Activated naive CD8-positive, alpha-beta T cell treated with anti-CD3 and anti-CD28 coated beads, Interleukin-2, amount 10 ng/mL, durations not matched to agents 7 days and 5 days (primary cell): Measurements from ENCODE around the gene NUP62CL. TPM values are rescaled to one million over a fixed set of nuclear protein-coding genes. Genes with fewer than 3 reads are reported as not detected.

ENCODE experiments used
- ATAC-seq: fragments of 150-1000 bp; cut with Tn5 transposase; one replicate; pipeline ENCODE4 v1.10.0; 2021; ENCODE audit warnings: low read depth, moderate library complexity
- POLR2A ChIA-PET: fragments of 350-600 bp; sonication (Branson Sonifier 250); formaldehyde crosslinking; loops from one replicate; lab custom pipeline; 2021; ENCODE audit warnings: antibody characterized with exemption; lab: Charles Lee
- DNase-seq: peaks from one replicate; pipeline ENCODE4 v3.0.0; 2021
- H3K27ac Mint-ChIP-seq: one replicate; pipeline ENCODE4 v1.8.0; 2022; ENCODE audit warnings: mild to moderate bottlenecking, mixed read lengths
- H3K27me3 Mint-ChIP-seq: one replicate; pipeline ENCODE4 v1.8.0; 2022; ENCODE audit warnings: mild to moderate bottlenecking, moderate library complexity, mixed read lengths
- H3K36me3 Mint-ChIP-seq: one replicate; pipeline ENCODE4 v1.8.0; 2021; ENCODE audit warnings: mild to moderate bottlenecking, mixed read lengths
- H3K4me1 Mint-ChIP-seq: one replicate; pipeline ENCODE4 v1.8.0; 2021; ENCODE audit warnings: mixed read lengths
- H3K4me3 Mint-ChIP-seq: one replicate; pipeline ENCODE4 v1.8.0; 2022; ENCODE audit warnings: mild to moderate bottlenecking, moderate library complexity, mixed read lengths
- H3K9me3 Mint-ChIP-seq: one replicate; pipeline ENCODE4 v1.8.0; 2021; ENCODE audit warnings: mixed read lengths
- total RNA-seq, 2 experiments: library from RNA; stranded (reverse); gene quantifications; one replicate each; pipeline ENCODE4 v1.2.3, GENCODE V29; 2021

NUP62CL gene
- total RNA-seq, 2 experiments from 2014 or later = 1.8 to 3.5 TPM

DNA sequence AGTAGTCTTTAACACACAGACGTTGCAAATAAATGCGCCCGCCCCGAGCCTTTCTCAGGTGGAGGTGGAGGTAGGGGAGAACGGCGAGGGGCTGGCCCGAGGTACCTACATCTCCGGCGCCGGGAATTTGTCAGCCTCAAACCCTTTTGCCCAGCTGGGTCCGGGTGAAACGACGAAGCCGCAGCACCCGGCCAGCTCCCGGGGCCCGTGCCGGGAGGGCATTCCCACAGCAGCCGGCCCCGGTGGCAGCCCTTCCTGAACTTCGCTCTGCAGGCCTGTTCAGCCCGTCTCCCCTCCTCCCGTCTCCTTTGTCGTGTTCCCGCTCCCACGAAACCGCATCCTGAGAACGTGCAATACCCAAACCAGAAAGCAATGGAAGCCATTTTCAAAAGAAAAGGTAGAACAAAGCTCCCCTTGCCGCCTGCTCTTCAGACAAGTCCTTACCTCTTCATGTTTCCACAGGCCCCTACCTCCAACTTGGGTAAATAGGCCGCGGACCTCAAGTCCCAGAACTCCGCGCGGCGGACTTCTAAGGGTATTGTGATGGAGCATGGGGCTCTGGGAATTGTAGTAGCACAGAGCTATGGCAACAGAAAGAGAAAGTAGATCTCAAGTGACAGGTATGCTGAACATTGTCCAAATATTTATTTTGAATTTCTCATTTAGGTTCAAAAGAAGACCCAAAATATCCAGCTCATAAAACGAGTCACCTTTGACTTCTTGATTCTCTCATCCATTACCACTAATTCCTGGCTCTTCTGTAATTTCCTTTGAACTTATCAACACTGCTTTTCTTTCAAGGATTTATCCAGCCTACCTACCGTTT is 87.7 kb downstream of the NUP62CL start, which contains the start of gene RBM41:
RBM41 (minus strand) TSS at position 501 of the 826 bp plus-strand sequence; CDS start at position 452, 49 bp downstream.
- peak; percentile 100 for ATAC-seq
- DNase-seq = peak; percentile 69
- POLR2A ChIA-PET = interaction anchor here (0.9 kb wide), 1 partner anchor 88 kb away, joined by 3 read pairs; the partner anchor contains the start of genes DNAAF6 and NUP62CL
- Mint-ChIP-seq H3K27ac (peak within 1 kb of the TSS; percentile 99), H3K4me1 (peaks cover 16% of the 10 kb centered on the region), H3K27me3 (no peaks in the 10 kb centered on the region), H3K4me3 (peak within 1 kb of the TSS; percentile 100), H3K9me3 (no peaks in the 10 kb centered on the region), H3K36me3 (peaks cover 15% of the 10 kb centered on the region)

DNA sequence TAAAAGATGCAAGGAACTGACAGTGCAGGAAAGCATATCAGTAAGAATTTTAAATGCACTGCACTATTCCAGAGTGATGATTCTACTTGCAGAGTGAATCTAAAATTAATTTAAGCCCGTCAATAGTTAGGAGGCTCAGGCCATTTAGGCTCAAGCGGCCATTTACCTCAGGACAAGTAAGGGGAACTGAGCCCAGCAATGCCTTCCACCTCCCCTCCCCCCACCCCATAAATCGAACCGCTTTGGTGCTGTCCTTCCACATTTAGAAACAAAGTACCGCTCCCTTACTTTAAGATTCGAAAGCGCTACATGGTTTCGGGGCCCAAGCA is 88.3 kb downstream of the NUP62CL start:
- H3K4me1 Mint-ChIP-seq = peaks cover 16% of the 10 kb centered on the region
- POLR2A ChIA-PET = interaction anchor here (0.9 kb wide), 1 partner anchor 88 kb away, joined by 3 read pairs; the partner anchor contains the start of genes DNAAF6 and NUP62CL
- DNase-seq (no peak), ATAC-seq (no peak)
- no peaks in the 10 kb centered on the region for H3K27me3 Mint-ChIP-seq
- H3K4me3 Mint-ChIP-seq = peak overlapping the region; percentile 100
- no peaks in the 10 kb centered on the region for H3K9me3 Mint-ChIP-seq
- peak overlapping the region; percentile 99 for H3K27ac Mint-ChIP-seq
- H3K36me3 Mint-ChIP-seq = peaks cover 18% of the 10 kb centered on the region

- H3K27ac Mint-ChIP-seq = no peak overlapping the region
- H3K4me3 Mint-ChIP-seq = no peak overlapping the region
- POLR2A ChIA-PET = no interaction called here
- ATAC-seq (no peak), DNase-seq (no peak)
- peaks cover 9% of the 10 kb centered on the region for H3K4me1 Mint-ChIP-seq
- peaks cover 34% of the 10 kb centered on the region for H3K36me3 Mint-ChIP-seq
- H3K9me3 Mint-ChIP-seq = no peaks in the 10 kb centered on the region
- H3K27me3 Mint-ChIP-seq = no peaks in the 10 kb centered on the region
Measured at GRCh38 chrX:107107459-107107858, 98.8 kb downstream of the NUP62CL start.

DNA sequence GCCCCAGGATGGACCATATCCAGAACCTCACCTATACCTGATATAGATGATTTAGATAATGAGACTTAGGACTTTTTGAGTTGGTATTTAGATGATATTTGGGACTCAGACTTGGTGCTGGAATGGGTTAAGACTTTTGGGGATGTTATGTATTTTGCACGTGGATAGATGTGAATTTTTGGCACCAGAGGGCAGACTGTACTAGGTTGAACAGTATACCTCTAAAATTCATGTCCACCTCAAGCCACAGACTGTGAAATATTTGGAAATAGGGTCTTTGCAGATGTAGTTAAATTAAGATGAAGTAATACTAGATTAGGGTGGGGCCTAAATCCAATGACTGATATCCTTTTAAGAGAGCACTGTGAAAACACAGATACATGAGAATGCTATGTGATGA is 103.3 kb downstream of the NUP62CL start:
- no peak overlapping the region for H3K4me3 Mint-ChIP-seq
- peaks cover 26% of the 10 kb centered on the region for H3K36me3 Mint-ChIP-seq
- DNase-seq = no peak
- H3K4me1 Mint-ChIP-seq = peaks cover 8% of the 10 kb centered on the region
- POLR2A ChIA-PET = no interaction called here
- no peaks in the 10 kb centered on the region for H3K27me3 Mint-ChIP-seq
- no peak for ATAC-seq
- no peak overlapping the region for H3K27ac Mint-ChIP-seq
- no peaks in the 10 kb centered on the region for H3K9me3 Mint-ChIP-seq

DNA sequence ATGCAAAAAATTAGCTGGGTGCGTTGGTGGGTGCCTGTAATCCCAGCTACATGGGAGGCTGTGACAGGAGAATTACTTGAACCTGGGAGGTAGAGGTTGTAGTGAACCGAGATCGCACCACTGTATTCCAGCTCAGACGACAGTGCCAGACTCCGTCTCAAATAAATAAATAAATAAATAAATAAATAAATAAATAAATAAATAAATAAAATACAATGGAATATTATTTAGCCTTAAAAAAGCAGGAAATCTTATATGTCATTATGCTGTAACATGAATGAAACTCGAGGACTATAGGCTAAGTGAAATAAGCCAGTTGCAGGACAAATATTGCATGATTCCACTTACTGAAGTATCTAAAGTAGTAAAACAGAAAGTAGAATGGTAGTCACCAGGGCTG is 130.1 kb downstream of the NUP62CL start:
- ATAC-seq = no peak
- H3K4me1 Mint-ChIP-seq = peaks cover 1% of the 10 kb centered on the region
- no peak overlapping the region for H3K4me3 Mint-ChIP-seq
- H3K27me3 Mint-ChIP-seq = no peaks in the 10 kb centered on the region
- no peak for DNase-seq
- H3K27ac Mint-ChIP-seq = no peak overlapping the region
- peaks cover 26% of the 10 kb centered on the region for H3K36me3 Mint-ChIP-seq
- POLR2A ChIA-PET = no interaction called here
- H3K9me3 Mint-ChIP-seq = peaks cover 6% of the 10 kb centered on the region

Other genes with a start within 250 kb of the NUP62CL start
- 1 to 10 TPM; 7.7 to 8.6 TPM for gene MORC4, start 206.2 kb downstream of the NUP62CL start, total RNA-seq
- 10 to 100 TPM; 19.2 to 19.7 TPM for gene RBM41, start 87.6 kb downstream of the NUP62CL start, total RNA-seq
- gene DNAAF6, start 178 bp upstream of the NUP62CL start, total RNA-seq = not detected
- 1 to 10 TPM; 1.4 to 2.0 TPM for gene FRMPD3, start 243.2 kb upstream of the NUP62CL start, total RNA-seq